Measurements from ENCODE around the gene PLCB3. TPM values are rescaled to one million over a fixed set of nuclear protein-coding genes. Genes with fewer than 3 reads are reported as not detected.

The PLCB3 gene
- total RNA-seq, 1 experiment from 2014 or later, result 41.2 TPM

DNA sequence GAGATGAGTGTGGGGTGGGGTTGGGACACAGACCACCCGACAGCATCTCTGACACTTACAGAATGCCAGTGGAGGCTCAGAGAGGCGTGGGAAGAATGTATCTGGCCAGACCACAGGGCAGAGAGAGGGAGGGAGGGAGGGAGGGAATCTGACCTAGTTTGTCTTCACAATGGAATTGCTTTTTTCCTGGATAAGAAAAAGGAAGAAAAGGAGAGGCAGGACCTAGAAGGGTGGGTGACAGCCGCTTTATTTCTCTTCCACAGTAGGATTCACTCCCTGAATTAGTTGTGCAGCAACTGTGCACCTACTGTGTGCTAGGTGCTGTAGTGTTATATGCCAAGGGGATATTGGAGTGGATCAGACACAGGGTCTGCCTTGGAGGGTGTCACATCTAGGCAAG, 43.4 kb downstream of the PLCB3 start:
- Histone ChIP-seq H3K27ac (ENCODE audit: low read length) (no peak overlapping the region), H3K9me3 (ENCODE audit: control insufficient read depth, insufficient read depth, low read depth, low read length) (no peaks in the 10 kb centered on the region), H3K4me1 (ENCODE audit: control insufficient read depth, insufficient read depth, low read length) (0 out of 2 replicates have a peak, but pooled peaks cover 6% of the 10 kb centered on the region), H3K27me3 (ENCODE audit: control insufficient read depth, insufficient read depth, low read length) (no peaks in the 10 kb centered on the region; the same call in none of the 2 replicates), H3K4me3 (ENCODE audit: low read depth in 2 of 2, low read length in 2 of 2) (no peak overlapping the region), H3K36me3 (ENCODE audit: control insufficient read depth, insufficient read depth, low read length) (no peaks in the 10 kb centered on the region)
- BruUV-seq (replicated peaks), result no TSS peak
- ChIA-PET CTCF (no interaction called here), POLR2A (interaction anchor here (0.6 kb wide), 1 partner anchor 1564 kb away, joined by 26 read pairs; no protein-coding TSS in a partner anchor)
- no peak for TF ChIP-seq SIN3A (IDR thresholded peaks at IDR 0.05; ENCODE audit: borderline replicate concordance, insufficient read depth, low read depth, low read length)
- TF ChIP-seq, protein P1, sequence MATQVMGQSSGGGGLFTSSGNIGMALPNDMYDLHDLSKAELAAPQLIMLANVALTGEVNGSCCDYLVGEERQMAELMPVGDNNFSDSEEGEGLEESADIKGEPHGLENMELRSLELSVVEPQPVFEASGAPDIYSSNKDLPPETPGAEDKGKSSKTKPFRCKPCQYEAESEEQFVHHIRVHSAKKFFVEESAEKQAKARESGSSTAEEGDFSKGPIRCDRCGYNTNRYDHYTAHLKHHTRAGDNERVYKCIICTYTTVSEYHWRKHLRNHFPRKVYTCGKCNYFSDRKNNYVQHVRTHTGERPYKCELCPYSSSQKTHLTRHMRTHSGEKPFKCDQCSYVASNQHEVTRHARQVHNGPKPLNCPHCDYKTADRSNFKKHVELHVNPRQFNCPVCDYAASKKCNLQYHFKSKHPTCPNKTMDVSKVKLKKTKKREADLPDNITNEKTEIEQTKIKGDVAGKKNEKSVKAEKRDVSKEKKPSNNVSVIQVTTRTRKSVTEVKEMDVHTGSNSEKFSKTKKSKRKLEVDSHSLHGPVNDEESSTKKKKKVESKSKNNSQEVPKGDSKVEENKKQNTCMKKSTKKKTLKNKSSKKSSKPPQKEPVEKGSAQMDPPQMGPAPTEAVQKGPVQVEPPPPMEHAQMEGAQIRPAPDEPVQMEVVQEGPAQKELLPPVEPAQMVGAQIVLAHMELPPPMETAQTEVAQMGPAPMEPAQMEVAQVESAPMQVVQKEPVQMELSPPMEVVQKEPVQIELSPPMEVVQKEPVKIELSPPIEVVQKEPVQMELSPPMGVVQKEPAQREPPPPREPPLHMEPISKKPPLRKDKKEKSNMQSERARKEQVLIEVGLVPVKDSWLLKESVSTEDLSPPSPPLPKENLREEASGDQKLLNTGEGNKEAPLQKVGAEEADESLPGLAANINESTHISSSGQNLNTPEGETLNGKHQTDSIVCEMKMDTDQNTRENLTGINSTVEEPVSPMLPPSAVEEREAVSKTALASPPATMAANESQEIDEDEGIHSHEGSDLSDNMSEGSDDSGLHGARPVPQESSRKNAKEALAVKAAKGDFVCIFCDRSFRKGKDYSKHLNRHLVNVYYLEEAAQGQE (IDR thresholded peaks at IDR 0.05; ENCODE audit: insufficient read depth in 1 of 2, low read depth in 2 of 2, low read length in 1 of 2), result no peak
- no peak for TF ChIP-seq POLR2AphosphoS5 (IDR thresholded peaks at IDR 0.05; ENCODE audit: low read depth, low read length)
- TF ChIP-seq CTCF (IDR thresholded peaks at IDR 0.05), result no peak
- no peak for TF ChIP-seq TCF7L2 (IDR thresholded peaks at IDR 0.05; ENCODE audit: low read depth, low read length)
- in situ Hi-C loops (cut with HindIII; ENCODE audit: low pct_unique_long_range_greater_than_20kb, low sequenced_read_pairs) (no loop called here), intact Hi-C loops (cut with micrococcal nuclease; ENCODE audit: unreplicated experiment) (no loop called here)
- ATAC-seq, result no peak
- no peak for DNase-seq (ENCODE audit: low read depth, low spot score)

DNA sequence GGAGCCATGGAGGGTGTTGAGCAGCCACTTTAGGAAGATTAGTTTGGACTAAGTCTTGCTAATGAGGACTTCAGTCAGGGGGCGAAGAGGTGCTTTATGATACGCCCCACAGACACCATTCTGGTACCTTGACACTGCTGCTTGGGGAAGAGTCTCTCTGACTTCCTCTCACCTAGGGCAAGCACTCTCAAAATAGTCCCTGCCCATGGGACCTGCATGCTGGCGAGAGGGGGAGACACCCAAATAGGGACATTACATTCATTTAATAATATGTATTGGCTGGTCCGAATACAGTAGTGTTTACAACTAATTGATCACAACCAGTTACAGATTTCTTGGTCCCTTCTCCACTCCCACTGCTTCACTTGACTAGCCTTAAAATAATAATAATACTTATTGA, 44.4 kb downstream of the PLCB3 start:
- no peaks in the 10 kb centered on the region for H3K9me3 ChIP-seq (ENCODE audit: control insufficient read depth, insufficient read depth, low read depth, low read length)
- intact Hi-C loops (cut with micrococcal nuclease; ENCODE audit: unreplicated experiment), result no loop called here
- H3K4me1 ChIP-seq (ENCODE audit: control insufficient read depth, insufficient read depth, low read length), result peaks cover 8% of the 10 kb centered on the region
- in situ Hi-C loops (cut with HindIII; ENCODE audit: low pct_unique_long_range_greater_than_20kb, low sequenced_read_pairs), result no loop called here
- no TSS peak for BruUV-seq (replicated peaks)
- TF ChIP-seq SIN3A (IDR thresholded peaks at IDR 0.05; ENCODE audit: borderline replicate concordance, insufficient read depth, low read depth, low read length) (no peak), CTCF (IDR thresholded peaks at IDR 0.05) (no peak)
- DNase-seq (ENCODE audit: low read depth, low spot score), result no peak
- no peak overlapping the region for H3K4me3 ChIP-seq (ENCODE audit: low read depth in 2 of 2, low read length in 2 of 2)
- no peaks in the 10 kb centered on the region; the same call in none of the 2 replicates for H3K27me3 ChIP-seq (ENCODE audit: control insufficient read depth, insufficient read depth, low read length)
- no peaks in the 10 kb centered on the region for H3K36me3 ChIP-seq (ENCODE audit: control insufficient read depth, insufficient read depth, low read length)
- no peak for ATAC-seq
- ChIA-PET POLR2A (interaction anchor here (0.6 kb wide), 1 partner anchor 1563 kb away, joined by 26 read pairs; no protein-coding TSS in a partner anchor), CTCF (interaction anchor here (0.6 kb wide), 1 partner anchor 71 kb away, joined by 6 read pairs; no protein-coding TSS in a partner anchor)
- no peak overlapping the region for H3K27ac ChIP-seq (ENCODE audit: low read length)

All from Panc1 (cell line).